Panc1 (cell line): Measurements from ENCODE around the gene FARSA. TPM values are rescaled to one million over a fixed set of nuclear protein-coding genes. Genes with fewer than 3 reads are reported as not detected.

Experiments
- ATAC-seq: fragments of 200-7000 bp; cut with Tn5 transposase; 2 replicates; pipeline ENCODE4 v1.9.1; 2020; ENCODE audit warnings: mild to moderate bottlenecking, moderate library complexity
- BruUV-seq: library from RNA; stranded (reverse); fragments of 400-500 nt; replicated peaks from 2 replicates; lab custom pipeline; 2021; lab: Mats Ljungman, UMichigan
- CTCF ChIA-PET: fragments of 300-600 bp; sonication (Branson Sonifier 250); formaldehyde crosslinking; loops from one replicate; lab custom pipeline; 2022; ENCODE audit warnings: antibody characterized with exemption; lab: Charles Lee
- POLR2A ChIA-PET: fragments of 300-600 bp; sonication (Branson Sonifier 250); formaldehyde crosslinking; loops from one replicate; lab custom pipeline; 2022; ENCODE audit warnings: antibody characterized with exemption; lab: Charles Lee
- DNase-seq: peaks from one replicate; pipeline ENCODE4 v3.0.0-alpha.2; 2010; ENCODE audit warnings: low read depth, low spot score
- H3K27ac ChIP-seq: 2 replicates; pipeline ENCODE4 v1.5.1; 2011; ENCODE audit warnings: mild to moderate bottlenecking, low read length, inconsistent platforms
- H3K27me3 ChIP-seq: fragments of 200-500 bp; sonication (Bioruptor generic); 2 replicates; pipeline ENCODE4 v1.6.0; 2014; ENCODE audit warnings: low read length, inconsistent platforms; ENCODE audit not compliant: control insufficient read depth, insufficient read depth
- H3K36me3 ChIP-seq: fragments of 200-500 bp; sonication (Bioruptor generic); 2 replicates; pipeline ENCODE4 v1.5.1; 2014; ENCODE audit warnings: inconsistent platforms, mild to moderate bottlenecking, low read length, moderate library complexity; ENCODE audit not compliant: control insufficient read depth, insufficient read depth
- H3K4me1 ChIP-seq: 2 replicates; pipeline ENCODE4 v1.5.1; 2011; ENCODE audit warnings: inconsistent platforms, mild to moderate bottlenecking, low read length, moderate library complexity; ENCODE audit not compliant: control insufficient read depth, insufficient read depth
- H3K4me3 ChIP-seq, 2 experiments: 2 replicates each; pipeline ENCODE4 v1.5.1; 2011 to 2012; ENCODE audit warnings: low read depth in 2 of 2, low read length in 2 of 2, mild to moderate bottlenecking in 2 of 2, inconsistent platforms in 1 of 2, moderate library complexity in 1 of 2
- H3K9me3 ChIP-seq: fragments of 200-500 bp; sonication (Bioruptor generic); 2 replicates; pipeline ENCODE4 v1.5.1; 2014; ENCODE audit warnings: low read depth, mild to moderate bottlenecking, inconsistent platforms, low read length, moderate library complexity; ENCODE audit not compliant: control insufficient read depth, insufficient read depth
- CTCF ChIP-seq: fragments of 450-650 bp; IDR thresholded peaks from 2 replicates; pipeline ENCODE4 v1.5.1; 2017; ENCODE audit warnings: mild to moderate bottlenecking
- POLR2AphosphoS5 ChIP-seq: IDR thresholded peaks from 2 replicates; pipeline ENCODE4 v1.6.1; 2012; ENCODE audit warnings: mild to moderate bottlenecking, low read depth, low read length, moderate library complexity
- REST ChIP-seq, 2 experiments: IDR thresholded peaks; 2 replicates each; pipeline ENCODE4 v1.6.1; 2011 to 2012; ENCODE audit warnings: low read depth in 2 of 2, control low read depth in 1 of 2, low read length in 1 of 2, mild to moderate bottlenecking in 1 of 2, moderate library complexity in 1 of 2; ENCODE audit not compliant: insufficient read depth in 1 of 2
- SIN3A ChIP-seq: IDR thresholded peaks from 2 replicates; pipeline ENCODE4 v1.6.1; 2012; ENCODE audit warnings: low read depth, mild to moderate bottlenecking, low read length, moderate library complexity, borderline replicate concordance; ENCODE audit not compliant: insufficient read depth
- TCF7L2 ChIP-seq: IDR thresholded peaks from 2 replicates; pipeline ENCODE4 v1.6.1; 2011; ENCODE audit warnings: mild to moderate bottlenecking, low read depth, low read length, inconsistent platforms
- in situ Hi-C: cut with HindIII; loops from 2 replicates; pipeline ENCODE4 v1.10.0; 2016; ENCODE audit warnings: low sequenced_read_pairs, low pct_unique_long_range_greater_than_20kb
- intact Hi-C: fragments of 100-400 bp; cut with micrococcal nuclease; formaldehyde crosslinking; loops from one replicate; pipeline ENCODE4 v1.10.0; 2022; ENCODE audit not compliant: unreplicated experiment
- total RNA-seq: library from RNA; stranded (reverse); gene quantifications from one replicate; pipeline ENCODE4 v1.2.1, GENCODE V29; 2021; ENCODE audit not compliant: unreplicated experiment

The FARSA gene
- total RNA-seq, 1 experiment from 2014 or later: 80.3 TPM

- in situ Hi-C loops (no loop called here), intact Hi-C loops (no loop called here)
- CTCF ChIA-PET: no interaction called here
- no peak for TF ChIP-seq POLR2AphosphoS5
- no peak for TF ChIP-seq TCF7L2
- TF ChIP-seq CTCF: no peak
- TF ChIP-seq SIN3A: no peak
- TF ChIP-seq REST (IDR thresholded peaks at IDR 0.05; ENCODE audit: insufficient read depth in 1 of 2, low read depth in 2 of 2, low read length in 1 of 2): no peak
- BruUV-seq: no TSS peak
- peaks cover 12% of the 10 kb centered on the region for H3K4me1 ChIP-seq
- H3K36me3 ChIP-seq: peaks cover 19% of the 10 kb centered on the region
- no peak overlapping the region for H3K4me3 ChIP-seq
- POLR2A ChIA-PET: no interaction called here
- H3K9me3 ChIP-seq: no peaks in the 10 kb centered on the region
- DNase-seq: no peak
- H3K27me3 ChIP-seq: no peaks in the 10 kb centered on the region
- no peak for ATAC-seq
- no peak overlapping the region for H3K27ac ChIP-seq
Observed at GRCh38 chr19:12935071-12935470, 1.6 kb upstream of the FARSA start.

- TF ChIP-seq CTCF (no peak), REST (IDR thresholded peaks at IDR 0.05; ENCODE audit: insufficient read depth in 1 of 2, low read depth in 2 of 2, low read length in 1 of 2) (no peak), TCF7L2 (no peak), POLR2AphosphoS5 (no peak), SIN3A (no peak)
- Histone ChIP-seq H3K36me3 (peaks cover 11% of the 10 kb centered on the region), H3K27ac (peak overlapping the region; percentile 93), H3K4me1 (peaks cover 10% of the 10 kb centered on the region), H3K4me3 (peak overlapping the region; percentile 91 to 94), H3K27me3 (no peaks in the 10 kb centered on the region), H3K9me3 (no peaks in the 10 kb centered on the region)
- DNase-seq: no peak
- BruUV-seq: no TSS peak
- intact Hi-C loops (no loop called here), in situ Hi-C loops (no loop called here)
- ChIA-PET CTCF (no interaction called here), POLR2A (no interaction called here)
- ATAC-seq: no peak
Observed at GRCh38 chr19:12932392-12933286, 872 bp downstream of the FARSA start.
